Osteocyte (in vitro differentiated cells): ENCODE results near the gene GANC. TPM values are rescaled to one million over a fixed set of nuclear protein-coding genes. Genes with fewer than 3 reads are reported as not detected.
"Not testable (repeated sequence)": the region's sequence is repeated elsewhere in the genome, so short reads cannot be mapped to it uniquely, and the experiment has no call there.

Experiments used
- DNase-seq: peaks from one replicate; pipeline ENCODE4 v3.0.0; 2021; ENCODE audit warnings: mixed read lengths; ENCODE audit not compliant: unreplicated experiment; ENCODE audit errors: extremely low spot score
- H3K27ac Mint-ChIP-seq: one replicate; pipeline ENCODE4 v1.8.0; 2021; ENCODE audit warnings: mild to moderate bottlenecking, mixed read lengths; ENCODE audit not compliant: unreplicated experiment
- H3K27me3 Mint-ChIP-seq: one replicate; pipeline ENCODE4 v1.8.0; 2021; ENCODE audit warnings: mixed read lengths; ENCODE audit not compliant: unreplicated experiment
- H3K36me3 Mint-ChIP-seq: one replicate; pipeline ENCODE4 v1.8.0; 2021; ENCODE audit warnings: mixed read lengths; ENCODE audit not compliant: unreplicated experiment
- H3K4me1 Mint-ChIP-seq: one replicate; pipeline ENCODE4 v1.8.0; 2021; ENCODE audit warnings: mixed read lengths; ENCODE audit not compliant: unreplicated experiment
- H3K4me3 Mint-ChIP-seq: one replicate; pipeline ENCODE4 v1.8.0; 2021; ENCODE audit warnings: mild to moderate bottlenecking, moderate library complexity, mixed read lengths; ENCODE audit not compliant: unreplicated experiment
- H3K9me3 Mint-ChIP-seq: one replicate; pipeline ENCODE4 v1.8.0; 2021; ENCODE audit warnings: mixed read lengths; ENCODE audit not compliant: unreplicated experiment
- CTCF ChIP-seq: fragments of 200-600 bp; sonication (generic); IDR thresholded peaks from 2 replicates; pipeline ENCODE4 v1.5.0; 2021; ENCODE audit warnings: antibody characterized with exemption, mild to moderate bottlenecking, moderate library complexity
- total RNA-seq: library from RNA; stranded (reverse); gene quantifications from 2 replicates; pipeline ENCODE4 v1.2.1, GENCODE V29; 2021

GANC gene
- total RNA-seq, 1 donor from 2014 or later, result 34.0 TPM

GRCh38 chr15:42329992-42330391, 57.0 kb downstream of the GANC start:
- TF ChIP-seq CTCF, result no peak
- no peak for DNase-seq
- no peaks in the 10 kb centered on the region for H3K27me3 Mint-ChIP-seq

GRCh38 chr15:42331235-42331634, 58.2 kb downstream of the GANC start:
- Mint-ChIP-seq H3K36me3 (peaks cover 35% of the 10 kb centered on the region), H3K4me3 (no peak overlapping the region), H3K27me3 (no peaks in the 10 kb centered on the region), H3K4me1 (no peaks in the 10 kb centered on the region), H3K27ac (no peak overlapping the region), H3K9me3 (peaks cover 17% of the 10 kb centered on the region)
- DNase-seq, result no peak
- TF ChIP-seq CTCF, result no peak

More at GRCh38 chr15:42329992-42330391, 57.0 kb downstream of the GANC start:
- Mint-ChIP-seq H3K4me1 (no peaks in the 10 kb centered on the region), H3K36me3 (peaks cover 25% of the 10 kb centered on the region), H3K4me3 (no peak overlapping the region), H3K9me3 (peaks cover 6% of the 10 kb centered on the region), H3K27ac (no peak overlapping the region)

- H3K27ac Mint-ChIP-seq, result no peak overlapping the region
- no peaks in the 10 kb centered on the region for H3K4me1 Mint-ChIP-seq
- H3K36me3 Mint-ChIP-seq, result peaks cover 34% of the 10 kb centered on the region
- peaks cover 24% of the 10 kb centered on the region for H3K9me3 Mint-ChIP-seq
- DNase-seq, result no peak
- no peak for TF ChIP-seq CTCF
- no peak overlapping the region for H3K4me3 Mint-ChIP-seq
- no peaks in the 10 kb centered on the region for H3K27me3 Mint-ChIP-seq
Observed at GRCh38 chr15:42332331-42332730, 59.3 kb downstream of the GANC start.

GRCh38 chr15:42335074-42335473, 62.1 kb downstream of the GANC start:
- Mint-ChIP-seq H3K4me1 (no peaks in the 10 kb centered on the region), H3K27ac (no peak overlapping the region), H3K9me3 (peaks cover 24% of the 10 kb centered on the region), H3K4me3 (no peak overlapping the region), H3K27me3 (no peaks in the 10 kb centered on the region), H3K36me3 (peaks cover 28% of the 10 kb centered on the region)
- TF ChIP-seq CTCF, result no peak
- DNase-seq, result no peak

GRCh38 chr15:42336650-42337049, 63.6 kb downstream of the GANC start:
- H3K4me3 Mint-ChIP-seq, H3K27ac Mint-ChIP-seq, H3K4me1 Mint-ChIP-seq, DNase-seq, H3K27me3 Mint-ChIP-seq: not testable (repeated sequence)
- H3K36me3 Mint-ChIP-seq, result peaks cover 26% of the 10 kb centered on the region
- peaks cover 24% of the 10 kb centered on the region for H3K9me3 Mint-ChIP-seq

GRCh38 chr15:42337104-42337503, 64.1 kb downstream of the GANC start:
- Mint-ChIP-seq H3K36me3 (peaks cover 26% of the 10 kb centered on the region), H3K9me3 (peaks cover 24% of the 10 kb centered on the region)
- not testable (repeated sequence) for H3K27me3 Mint-ChIP-seq, H3K27ac Mint-ChIP-seq, H3K4me1 Mint-ChIP-seq, DNase-seq, H3K4me3 Mint-ChIP-seq
